BLaER1 (cell line): ENCODE results near the gene PDIA5.

ENCODE experiments used
- H3K27ac ChIP-seq: shearing (Covaris generic); formaldehyde crosslinking; 2 replicates; pipeline ENCODE4 v1.8.1; 2022
- H3K27me3 ChIP-seq: shearing (Covaris generic); formaldehyde crosslinking; 2 replicates; pipeline ENCODE4 v1.8.1; 2022
- H3K36me3 ChIP-seq: shearing (Covaris generic); formaldehyde crosslinking; 2 replicates; pipeline ENCODE4 v1.8.1; 2022
- H3K4me1 ChIP-seq: shearing (Covaris generic); formaldehyde crosslinking; 2 replicates; pipeline ENCODE4 v1.8.1; 2022
- H3K4me2 ChIP-seq: shearing (Covaris generic); formaldehyde crosslinking; 2 replicates; pipeline ENCODE4 v1.8.1; 2022
- H3K4me3 ChIP-seq: shearing (Covaris generic); formaldehyde crosslinking; 2 replicates; pipeline ENCODE4 v1.8.1; 2022
- H3K9ac ChIP-seq: shearing (Covaris generic); formaldehyde crosslinking; 2 replicates; pipeline ENCODE4 v1.8.1; 2022
- H3K9me3 ChIP-seq: shearing (Covaris generic); formaldehyde crosslinking; 2 replicates; pipeline ENCODE4 v1.8.1; 2022
- H4K20me1 ChIP-seq: shearing (Covaris generic); formaldehyde crosslinking; 2 replicates; pipeline ENCODE4 v1.8.1; 2022
- Cebpa-rat ChIP-seq: shearing (Covaris generic); IDR thresholded peaks from 2 replicates; pipeline ENCODE4 v1.8.1; 2022

Gene PDIA5

DNA sequence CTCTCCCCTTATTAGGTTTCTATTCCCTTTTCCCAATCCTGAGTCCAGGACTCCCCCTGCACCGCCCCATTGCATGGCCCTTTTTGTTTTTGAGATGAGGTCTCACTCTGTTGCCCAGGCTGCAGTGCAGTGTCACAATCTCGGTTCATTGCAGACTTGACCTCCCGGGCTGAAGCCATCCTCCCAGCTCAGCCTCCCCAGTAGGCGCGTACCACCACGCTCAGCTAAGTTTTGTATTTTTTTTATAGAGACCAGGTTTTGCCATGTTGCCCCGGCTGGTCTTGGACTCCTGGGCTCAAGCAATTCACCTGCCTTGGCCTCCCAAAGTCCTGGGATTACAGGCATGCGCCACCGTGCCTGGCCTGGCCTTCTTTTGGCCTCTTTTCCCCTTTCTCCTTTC lies 29.3 kb downstream of the PDIA5 start:
- H3K27ac ChIP-seq = no peak overlapping the region
- H3K36me3 ChIP-seq = peaks cover 16% of the 10 kb centered on the region; the same call in 1 of the 2 replicates
- peaks cover 18% of the 10 kb centered on the region; the same call in 1 of the 2 replicates for H4K20me1 ChIP-seq
- no peaks in the 10 kb centered on the region for H3K27me3 ChIP-seq
- TF ChIP-seq Cebpa-rat = no peak
- H3K9me3 ChIP-seq = no peaks in the 10 kb centered on the region
- no peak overlapping the region for H3K4me2 ChIP-seq
- peaks cover 24% of the 10 kb centered on the region for H3K4me1 ChIP-seq
- H3K4me3 ChIP-seq = no peak overlapping the region
- H3K9ac ChIP-seq = no peak overlapping the region

GRCh38 chr3:123096731-123097130 lies 29.9 kb downstream of the PDIA5 start:
- Histone ChIP-seq H3K36me3 (peaks cover 16% of the 10 kb centered on the region; the same call in 1 of the 2 replicates), H3K27ac (no peak overlapping the region), H3K4me3 (no peak overlapping the region), H3K9me3 (no peaks in the 10 kb centered on the region), H3K27me3 (no peaks in the 10 kb centered on the region), H4K20me1 (peaks cover 18% of the 10 kb centered on the region; the same call in 1 of the 2 replicates), H3K4me1 (peaks cover 18% of the 10 kb centered on the region), H3K4me2 (no peak overlapping the region), H3K9ac (no peak overlapping the region)
- no peak for TF ChIP-seq Cebpa-rat

GRCh38 chr3:123098426-123099330 lies 31.9 kb downstream of the PDIA5 start:
- peaks cover 11% of the 10 kb centered on the region; the same call in 1 of the 2 replicates for H3K36me3 ChIP-seq
- peaks cover 12% of the 10 kb centered on the region for H3K4me1 ChIP-seq
- H3K4me3 ChIP-seq = no peak overlapping the region
- H3K27me3 ChIP-seq = no peaks in the 10 kb centered on the region
- no peaks in the 10 kb centered on the region for H3K9me3 ChIP-seq
- TF ChIP-seq Cebpa-rat = no peak
- H3K27ac ChIP-seq = no peak overlapping the region
- peaks cover 18% of the 10 kb centered on the region; the same call in 1 of the 2 replicates for H4K20me1 ChIP-seq
- H3K4me2 ChIP-seq = no peak overlapping the region
- no peak overlapping the region for H3K9ac ChIP-seq

GRCh38 chr3:123099331-123100192 lies 32.7 kb downstream of the PDIA5 start:
- no peak for TF ChIP-seq Cebpa-rat
- Histone ChIP-seq H3K9me3 (no peaks in the 10 kb centered on the region), H3K4me1 (peaks cover 20% of the 10 kb centered on the region), H4K20me1 (peaks cover 17% of the 10 kb centered on the region; the same call in 1 of the 2 replicates), H3K36me3 (peaks cover 11% of the 10 kb centered on the region; the same call in 1 of the 2 replicates), H3K9ac (no peak overlapping the region), H3K27ac (no peak overlapping the region), H3K27me3 (no peaks in the 10 kb centered on the region; the same call in 1 of the 2 replicates), H3K4me2 (peak overlapping the region; percentile 28), H3K4me3 (no peak overlapping the region)

DNA sequence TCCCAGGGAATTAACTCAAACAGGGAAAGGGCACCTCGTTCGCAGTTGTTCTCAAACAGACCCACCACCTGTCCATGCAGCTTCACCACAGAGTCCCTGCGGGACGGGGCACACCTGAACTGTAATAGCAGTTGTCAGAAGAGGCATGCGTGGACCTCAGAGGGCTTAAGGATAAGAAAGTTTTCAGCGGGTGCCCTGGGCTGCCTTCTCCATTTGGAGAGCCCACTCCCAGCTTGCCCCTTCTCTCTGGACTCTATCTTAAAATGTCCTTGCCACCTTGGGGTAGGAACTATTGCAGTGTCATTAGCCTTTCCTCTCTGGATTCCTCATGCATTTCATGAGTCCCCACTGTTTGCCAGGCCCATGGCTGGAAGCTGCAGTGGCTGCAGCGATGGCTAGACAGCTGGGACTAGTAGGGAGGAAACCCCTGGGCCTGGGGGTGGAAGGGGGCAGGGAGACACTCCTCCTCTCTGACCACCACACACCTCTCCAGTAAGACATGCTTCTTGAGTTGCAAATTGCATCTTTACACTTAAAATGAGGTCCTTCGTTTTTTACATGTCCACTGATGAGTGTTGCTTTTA lies 33.5 kb downstream of the PDIA5 start:
- Histone ChIP-seq H3K9ac (no peak overlapping the region), H3K4me1 (peaks cover 27% of the 10 kb centered on the region), H3K36me3 (peaks cover 11% of the 10 kb centered on the region; the same call in 1 of the 2 replicates), H4K20me1 (peaks cover 22% of the 10 kb centered on the region; the same call in 1 of the 2 replicates), H3K4me2 (peak overlapping the region; percentile 28), H3K9me3 (no peaks in the 10 kb centered on the region), H3K27me3 (no peaks in the 10 kb centered on the region; the same call in 1 of the 2 replicates), H3K4me3 (no peak overlapping the region), H3K27ac (no peak overlapping the region)
- no peak for TF ChIP-seq Cebpa-rat

DNA sequence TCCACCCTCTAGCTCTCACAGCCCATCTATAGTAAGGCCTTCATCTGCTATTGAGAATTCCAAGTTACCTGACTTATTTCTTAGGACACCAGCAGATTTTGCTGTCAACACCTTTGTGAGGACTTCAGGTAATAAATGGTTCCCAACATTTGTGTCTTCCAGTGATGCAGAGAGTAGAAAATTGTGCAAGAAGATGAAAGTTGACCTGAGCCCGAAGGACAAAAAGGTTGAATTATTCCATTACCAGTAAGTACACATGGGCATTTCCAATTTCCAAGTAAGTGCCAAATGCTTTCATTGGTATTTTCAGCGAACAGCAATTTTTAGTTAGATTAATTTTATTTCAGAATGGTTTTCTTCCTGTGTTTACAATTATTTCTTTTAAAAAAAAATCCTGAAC lies 35.4 kb downstream of the PDIA5 start:
- Histone ChIP-seq H3K4me3 (no peak overlapping the region), H3K36me3 (peaks cover 11% of the 10 kb centered on the region; the same call in 1 of the 2 replicates), H3K27me3 (peaks cover 7% of the 10 kb centered on the region), H3K4me1 (peaks cover 40% of the 10 kb centered on the region), H3K9me3 (no peaks in the 10 kb centered on the region), H4K20me1 (peaks cover 36% of the 10 kb centered on the region; the same call in 1 of the 2 replicates), H3K9ac (no peak overlapping the region), H3K27ac (no peak overlapping the region), H3K4me2 (no peak overlapping the region)
- no peak for TF ChIP-seq Cebpa-rat

DNA sequence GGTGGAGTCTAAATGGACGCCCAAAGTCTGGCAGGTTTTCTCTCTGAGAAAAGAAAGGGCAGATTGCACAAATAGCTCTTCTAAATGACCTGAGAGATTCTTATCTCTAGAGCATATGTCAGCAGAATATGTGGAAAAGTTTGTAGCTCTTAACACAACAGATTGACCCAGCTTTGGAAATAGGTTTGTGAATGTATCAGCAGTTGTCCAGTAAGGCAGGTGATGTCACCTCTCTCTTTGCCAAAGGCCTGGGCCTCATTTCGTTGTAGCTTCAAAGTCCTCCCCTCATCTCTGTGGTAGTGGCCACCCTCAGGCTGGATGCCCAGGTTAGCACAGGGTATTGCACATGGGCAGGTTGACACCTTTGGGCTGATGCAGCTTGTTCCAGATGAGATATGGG lies 36.0 kb downstream of the PDIA5 start:
- TF ChIP-seq Cebpa-rat = no peak
- Histone ChIP-seq H3K27ac (no peak overlapping the region), H3K9ac (no peak overlapping the region), H3K9me3 (no peaks in the 10 kb centered on the region), H3K27me3 (peaks cover 12% of the 10 kb centered on the region), H3K36me3 (peaks cover 6% of the 10 kb centered on the region; the same call in 1 of the 2 replicates), H3K4me3 (no peak overlapping the region), H4K20me1 (peaks cover 36% of the 10 kb centered on the region; the same call in 1 of the 2 replicates), H3K4me1 (peaks cover 40% of the 10 kb centered on the region), H3K4me2 (no peak overlapping the region)

DNA sequence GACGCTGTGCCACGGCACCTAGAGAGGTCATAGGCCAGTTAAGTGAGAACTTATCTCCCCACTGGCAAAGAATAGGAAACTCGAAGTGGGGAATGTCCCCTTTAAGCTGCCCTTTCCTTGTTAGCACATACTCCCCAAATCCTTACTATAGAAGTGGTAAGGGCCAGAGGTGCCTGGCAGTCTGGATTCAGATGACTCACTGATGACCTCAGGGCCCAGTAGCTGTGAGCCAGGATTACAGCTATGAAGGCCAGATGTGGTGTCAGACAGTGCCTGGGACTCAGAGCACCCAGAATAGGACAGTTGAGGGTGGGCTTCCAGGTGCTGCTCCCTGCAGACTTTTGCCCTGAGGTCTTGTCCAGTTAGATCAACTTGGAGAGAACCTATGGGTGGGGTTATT lies 37.7 kb downstream of the PDIA5 start:
- peaks cover 42% of the 10 kb centered on the region for H3K4me1 ChIP-seq
- H3K4me2 ChIP-seq = peak overlapping the region; percentile 61; the same call in 1 of the 2 replicates
- no peak overlapping the region for H3K4me3 ChIP-seq
- H3K27ac ChIP-seq = no peak overlapping the region
- no peaks in the 10 kb centered on the region for H3K9me3 ChIP-seq
- no peak for TF ChIP-seq Cebpa-rat
- no peak overlapping the region for H3K9ac ChIP-seq
- peaks cover 20% of the 10 kb centered on the region for H3K27me3 ChIP-seq
- H3K36me3 ChIP-seq = peaks cover 5% of the 10 kb centered on the region; the same call in 1 of the 2 replicates
- H4K20me1 ChIP-seq = peaks cover 33% of the 10 kb centered on the region
